AG09309 (cell line): ENCODE measurements around the gene MYADML2.
A peak's percentile ranks its signal among the peaks of the same experiment; 100 is the strongest.

Experiments used
- DNase-seq: peaks from one replicate; pipeline ENCODE4 v3.0.0-alpha.2; 2010; ENCODE audit warnings: low read depth
- H3K4me3 ChIP-seq: 2 replicates; pipeline ENCODE4 v1.5.1; 2011; ENCODE audit warnings: mild to moderate bottlenecking, low read depth, low read length, moderate library complexity; ENCODE audit not compliant: control insufficient read depth
- CTCF ChIP-seq: IDR thresholded peaks from 2 replicates; pipeline ENCODE4 v1.5.1; 2011; ENCODE audit warnings: mild to moderate bottlenecking, low read depth, low read length, inconsistent platforms; ENCODE audit not compliant: insufficient read depth, control insufficient read depth; ENCODE audit errors: missing control alignments

Gene MYADML2

DNA sequence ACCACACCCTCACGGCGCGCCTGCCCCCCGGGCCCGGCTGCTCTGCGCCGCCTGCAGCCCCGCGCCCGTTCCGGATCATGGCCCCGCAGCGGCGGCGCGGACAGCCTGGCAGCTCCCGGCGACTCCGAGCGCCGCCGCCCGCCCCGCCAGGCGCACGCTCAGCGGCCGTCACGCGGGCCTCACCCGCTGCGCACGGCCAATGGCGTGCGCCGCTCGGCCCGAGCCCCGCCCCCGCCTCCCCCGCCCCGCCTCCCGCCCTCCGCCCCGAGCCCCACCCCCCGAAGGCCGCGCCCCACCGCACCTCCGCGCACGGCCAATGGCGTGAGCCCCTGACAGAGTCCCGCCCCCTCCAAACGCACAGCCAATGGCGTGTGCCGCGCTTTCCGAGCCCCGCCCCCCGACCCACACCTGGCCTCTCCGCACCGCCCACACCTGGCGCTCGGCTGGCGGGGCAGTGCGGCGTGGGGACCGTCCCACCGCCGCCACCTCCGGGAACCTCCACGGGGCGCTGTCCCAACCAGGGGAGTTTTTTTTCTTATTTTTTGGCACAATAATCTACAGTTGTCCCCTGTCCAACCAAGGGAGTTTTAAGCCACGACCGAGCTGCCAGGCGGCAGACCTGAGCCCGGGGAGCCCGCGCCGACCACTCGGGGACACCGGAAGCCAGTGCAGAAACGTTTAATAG is 35.6 kb downstream of the MYADML2 start, which contains the start of gene PCYT2:
TSS of gene PCYT2 (minus strand) at position 123 of the 685 bp plus-strand sequence. CDS start at position 79, 44 bp downstream.
- DNase-seq, result peak; percentile 17
- peak within 1 kb of the TSS; percentile 87 for H3K4me3 ChIP-seq
- no peak for TF ChIP-seq CTCF

DNA sequence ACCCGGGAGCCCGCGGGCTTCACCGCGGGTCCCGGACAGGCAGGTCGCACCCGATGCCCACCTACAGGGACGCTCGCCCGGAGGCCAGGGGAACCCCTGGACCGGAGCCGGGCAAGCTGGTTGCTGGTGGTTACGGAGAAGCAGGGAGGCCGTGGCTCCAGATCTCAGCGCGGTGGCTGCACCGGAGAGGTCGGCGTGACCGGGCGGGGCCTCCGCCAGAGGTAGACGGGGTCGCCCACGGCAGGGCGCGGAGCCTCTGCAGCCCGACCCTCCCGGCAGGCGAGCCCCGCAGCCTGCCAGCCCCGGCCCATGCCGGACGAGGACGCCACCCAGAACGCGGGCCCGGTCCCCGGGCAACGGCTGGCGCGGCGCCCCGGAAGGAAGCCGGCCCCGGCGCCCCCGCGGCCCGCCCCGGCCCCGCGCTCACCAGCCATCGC is 36.2 kb downstream of the MYADML2 start:
- DNase-seq, result no peak
- TF ChIP-seq CTCF, result no peak
- H3K4me3 ChIP-seq, result peak overlapping the region; percentile 87

DNA sequence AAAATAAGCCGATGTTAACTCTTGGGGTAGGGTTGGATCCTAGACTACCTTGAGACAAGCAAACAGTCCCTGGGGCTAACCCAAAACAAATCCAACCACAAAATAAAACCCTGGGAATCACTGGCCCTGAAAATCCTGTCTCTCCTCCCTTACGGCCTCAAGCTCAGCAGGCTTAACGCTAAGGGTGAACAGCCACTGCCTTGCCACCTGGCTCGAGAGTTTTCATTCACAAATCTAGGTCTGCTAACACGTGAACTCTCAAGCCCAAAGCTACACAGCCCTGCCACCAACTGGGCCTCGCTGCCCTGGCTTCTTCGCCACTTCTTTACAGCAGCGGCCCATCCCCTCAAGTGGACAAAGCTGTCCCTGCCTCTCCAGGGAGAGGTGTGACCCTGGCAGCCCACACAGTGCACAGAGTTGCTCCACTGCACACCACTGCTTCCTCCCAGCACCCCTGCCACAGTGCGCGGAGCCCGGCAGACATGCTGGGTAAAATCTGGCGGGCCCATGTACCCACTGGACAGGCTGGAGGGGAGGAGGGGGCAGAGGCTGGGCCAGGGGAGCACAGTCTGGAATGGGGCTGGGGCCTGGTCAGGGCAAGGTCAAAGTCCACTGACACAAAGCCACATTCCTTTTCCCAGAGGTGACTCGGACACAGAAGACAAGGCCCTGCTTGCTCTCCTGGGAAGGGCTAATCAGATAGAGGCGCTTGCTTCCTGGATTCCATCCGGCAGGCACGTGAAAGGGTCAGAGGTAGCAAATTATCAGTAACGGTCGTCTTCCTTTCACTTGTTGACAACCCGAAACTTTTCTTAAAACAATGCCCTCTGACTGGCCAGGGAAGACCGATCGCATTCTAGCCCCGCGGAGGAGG is 36.8 kb downstream of the MYADML2 start:
- no peak for DNase-seq
- TF ChIP-seq CTCF, result no peak

GRCh38 chr17:81909231-81909630 is 37.8 kb downstream of the MYADML2 start:
- no peak overlapping the region for H3K4me3 ChIP-seq
- TF ChIP-seq CTCF, result no peak
- no peak for DNase-seq

More for the DNA sequence above, 36.8 kb downstream of the MYADML2 start:
- peak overlapping the region; percentile 87 for H3K4me3 ChIP-seq

GRCh38 chr17:81908793-81909192 is 38.2 kb downstream of the MYADML2 start:
- TF ChIP-seq CTCF, result no peak
- DNase-seq, result no peak
- H3K4me3 ChIP-seq, result no peak overlapping the region

DNA sequence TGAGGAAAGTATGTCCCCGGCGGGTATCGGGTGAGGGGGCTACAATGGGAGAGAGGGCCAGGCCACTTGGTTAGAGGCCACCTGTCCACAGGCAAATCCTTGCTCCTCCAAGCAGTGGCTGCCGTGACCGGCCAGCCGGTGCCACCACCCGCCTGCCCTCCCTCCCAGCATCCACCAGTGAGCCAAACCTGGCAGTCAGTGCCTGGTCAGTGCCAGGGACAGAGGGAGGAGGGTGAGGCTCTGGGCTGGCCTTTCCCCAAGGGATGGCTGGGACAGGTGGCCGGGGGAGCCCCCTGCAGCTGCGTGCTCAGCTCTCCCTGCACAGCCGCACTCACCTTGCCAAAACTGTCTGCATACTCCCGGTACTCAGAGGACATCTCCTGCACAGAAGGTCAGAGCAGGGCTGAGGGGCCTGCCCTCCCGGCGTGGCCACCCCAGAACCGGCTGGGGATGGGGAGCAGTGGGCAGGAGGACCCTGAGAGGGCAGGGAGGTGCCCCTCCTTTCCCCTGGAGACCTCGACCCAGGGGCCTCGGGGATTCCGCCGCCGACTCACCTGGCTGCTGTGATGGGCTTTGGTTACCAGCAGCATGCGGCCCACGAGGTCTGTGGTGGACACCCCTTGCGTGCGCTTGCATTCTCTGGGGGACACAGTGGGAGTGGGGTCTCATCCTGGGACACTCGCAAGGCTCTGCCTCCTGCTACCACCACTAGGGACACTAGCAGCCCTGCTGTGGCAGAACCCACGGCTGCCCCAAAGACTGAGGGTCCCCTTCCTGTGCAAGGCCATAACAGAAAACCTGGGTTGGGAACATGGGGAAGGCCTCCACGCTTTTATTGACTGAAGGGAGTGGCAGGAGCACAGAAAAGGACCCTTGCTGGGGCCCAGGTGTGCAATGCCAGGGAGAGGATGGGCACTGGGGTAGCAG is 39.6 kb downstream of the MYADML2 start:
- DNase-seq, result no peak
- TF ChIP-seq CTCF, result no peak
- no peak overlapping the region for H3K4me3 ChIP-seq
